Measurements from ENCODE around the gene EFNB1. TPM values are rescaled to one million over a fixed set of nuclear protein-coding genes. Genes with fewer than 3 reads are reported as not detected.

The EFNB1 gene
- total and polyA plus RNA-seq, 2 of the 8 experiments (the other 6 are each of a cell fraction or from before 2014, with no cell fraction given): 2.3 to 5.4 TPM

DNA sequence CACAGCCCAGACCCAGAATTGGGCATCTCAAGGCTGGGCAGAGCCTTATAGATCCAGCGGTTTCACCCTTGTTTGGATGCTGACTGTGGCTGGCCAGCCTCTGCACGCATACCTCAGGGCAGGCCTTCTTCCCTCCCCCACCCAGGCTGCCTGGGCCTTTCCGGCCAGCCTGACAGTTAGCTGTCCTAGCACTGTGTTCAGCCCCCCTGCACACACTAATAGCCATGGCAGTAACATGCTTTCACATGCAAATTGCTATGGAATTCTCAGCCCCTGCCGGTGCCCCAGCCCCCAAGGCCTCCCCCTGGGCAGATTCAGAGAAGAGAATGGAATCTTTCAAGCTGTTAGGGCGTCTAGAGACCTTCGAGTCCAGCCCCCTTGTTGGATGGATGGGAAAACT lies 17.7 kb downstream of the EFNB1 start (continued):
- TF ChIP-seq, protein P1, sequence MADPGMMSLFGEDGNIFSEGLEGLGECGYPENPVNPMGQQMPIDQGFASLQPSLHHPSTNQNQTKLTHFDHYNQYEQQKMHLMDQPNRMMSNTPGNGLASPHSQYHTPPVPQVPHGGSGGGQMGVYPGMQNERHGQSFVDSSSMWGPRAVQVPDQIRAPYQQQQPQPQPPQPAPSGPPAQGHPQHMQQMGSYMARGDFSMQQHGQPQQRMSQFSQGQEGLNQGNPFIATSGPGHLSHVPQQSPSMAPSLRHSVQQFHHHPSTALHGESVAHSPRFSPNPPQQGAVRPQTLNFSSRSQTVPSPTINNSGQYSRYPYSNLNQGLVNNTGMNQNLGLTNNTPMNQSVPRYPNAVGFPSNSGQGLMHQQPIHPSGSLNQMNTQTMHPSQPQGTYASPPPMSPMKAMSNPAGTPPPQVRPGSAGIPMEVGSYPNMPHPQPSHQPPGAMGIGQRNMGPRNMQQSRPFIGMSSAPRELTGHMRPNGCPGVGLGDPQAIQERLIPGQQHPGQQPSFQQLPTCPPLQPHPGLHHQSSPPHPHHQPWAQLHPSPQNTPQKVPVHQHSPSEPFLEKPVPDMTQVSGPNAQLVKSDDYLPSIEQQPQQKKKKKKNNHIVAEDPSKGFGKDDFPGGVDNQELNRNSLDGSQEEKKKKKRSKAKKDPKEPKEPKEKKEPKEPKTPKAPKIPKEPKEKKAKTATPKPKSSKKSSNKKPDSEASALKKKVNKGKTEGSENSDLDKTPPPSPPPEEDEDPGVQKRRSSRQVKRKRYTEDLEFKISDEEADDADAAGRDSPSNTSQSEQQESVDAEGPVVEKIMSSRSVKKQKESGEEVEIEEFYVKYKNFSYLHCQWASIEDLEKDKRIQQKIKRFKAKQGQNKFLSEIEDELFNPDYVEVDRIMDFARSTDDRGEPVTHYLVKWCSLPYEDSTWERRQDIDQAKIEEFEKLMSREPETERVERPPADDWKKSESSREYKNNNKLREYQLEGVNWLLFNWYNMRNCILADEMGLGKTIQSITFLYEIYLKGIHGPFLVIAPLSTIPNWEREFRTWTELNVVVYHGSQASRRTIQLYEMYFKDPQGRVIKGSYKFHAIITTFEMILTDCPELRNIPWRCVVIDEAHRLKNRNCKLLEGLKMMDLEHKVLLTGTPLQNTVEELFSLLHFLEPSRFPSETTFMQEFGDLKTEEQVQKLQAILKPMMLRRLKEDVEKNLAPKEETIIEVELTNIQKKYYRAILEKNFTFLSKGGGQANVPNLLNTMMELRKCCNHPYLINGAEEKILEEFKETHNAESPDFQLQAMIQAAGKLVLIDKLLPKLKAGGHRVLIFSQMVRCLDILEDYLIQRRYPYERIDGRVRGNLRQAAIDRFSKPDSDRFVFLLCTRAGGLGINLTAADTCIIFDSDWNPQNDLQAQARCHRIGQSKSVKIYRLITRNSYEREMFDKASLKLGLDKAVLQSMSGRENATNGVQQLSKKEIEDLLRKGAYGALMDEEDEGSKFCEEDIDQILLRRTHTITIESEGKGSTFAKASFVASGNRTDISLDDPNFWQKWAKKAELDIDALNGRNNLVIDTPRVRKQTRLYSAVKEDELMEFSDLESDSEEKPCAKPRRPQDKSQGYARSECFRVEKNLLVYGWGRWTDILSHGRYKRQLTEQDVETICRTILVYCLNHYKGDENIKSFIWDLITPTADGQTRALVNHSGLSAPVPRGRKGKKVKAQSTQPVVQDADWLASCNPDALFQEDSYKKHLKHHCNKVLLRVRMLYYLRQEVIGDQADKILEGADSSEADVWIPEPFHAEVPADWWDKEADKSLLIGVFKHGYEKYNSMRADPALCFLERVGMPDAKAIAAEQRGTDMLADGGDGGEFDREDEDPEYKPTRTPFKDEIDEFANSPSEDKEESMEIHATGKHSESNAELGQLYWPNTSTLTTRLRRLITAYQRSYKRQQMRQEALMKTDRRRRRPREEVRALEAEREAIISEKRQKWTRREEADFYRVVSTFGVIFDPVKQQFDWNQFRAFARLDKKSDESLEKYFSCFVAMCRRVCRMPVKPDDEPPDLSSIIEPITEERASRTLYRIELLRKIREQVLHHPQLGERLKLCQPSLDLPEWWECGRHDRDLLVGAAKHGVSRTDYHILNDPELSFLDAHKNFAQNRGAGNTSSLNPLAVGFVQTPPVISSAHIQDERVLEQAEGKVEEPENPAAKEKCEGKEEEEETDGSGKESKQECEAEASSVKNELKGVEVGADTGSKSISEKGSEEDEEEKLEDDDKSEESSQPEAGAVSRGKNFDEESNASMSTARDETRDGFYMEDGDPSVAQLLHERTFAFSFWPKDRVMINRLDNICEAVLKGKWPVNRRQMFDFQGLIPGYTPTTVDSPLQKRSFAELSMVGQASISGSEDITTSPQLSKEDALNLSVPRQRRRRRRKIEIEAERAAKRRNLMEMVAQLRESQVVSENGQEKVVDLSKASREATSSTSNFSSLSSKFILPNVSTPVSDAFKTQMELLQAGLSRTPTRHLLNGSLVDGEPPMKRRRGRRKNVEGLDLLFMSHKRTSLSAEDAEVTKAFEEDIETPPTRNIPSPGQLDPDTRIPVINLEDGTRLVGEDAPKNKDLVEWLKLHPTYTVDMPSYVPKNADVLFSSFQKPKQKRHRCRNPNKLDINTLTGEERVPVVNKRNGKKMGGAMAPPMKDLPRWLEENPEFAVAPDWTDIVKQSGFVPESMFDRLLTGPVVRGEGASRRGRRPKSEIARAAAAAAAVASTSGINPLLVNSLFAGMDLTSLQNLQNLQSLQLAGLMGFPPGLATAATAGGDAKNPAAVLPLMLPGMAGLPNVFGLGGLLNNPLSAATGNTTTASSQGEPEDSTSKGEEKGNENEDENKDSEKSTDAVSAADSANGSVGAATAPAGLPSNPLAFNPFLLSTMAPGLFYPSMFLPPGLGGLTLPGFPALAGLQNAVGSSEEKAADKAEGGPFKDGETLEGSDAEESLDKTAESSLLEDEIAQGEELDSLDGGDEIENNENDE (IDR thresholded peaks at IDR 0.05; ENCODE audit: insufficient replicate concordance, low read length): no peak
- TF ChIP-seq RAD21 (IDR thresholded peaks at IDR 0.05 in 1 of 2, conservative IDR thresholded peaks at IDR 0.05 in 1 of 2; ENCODE audit: low read depth in 2 of 2, low read length in 2 of 2): peak; percentile 1 to 9; a peak in 1 of 4 replicates
- TF ChIP-seq RNF2 (IDR thresholded peaks at IDR 0.05; ENCODE audit: borderline replicate concordance, low read depth, low read length, missing control alignments, poor library complexity, severe bottlenecking): no peak
- TF ChIP-seq, protein P2, sequence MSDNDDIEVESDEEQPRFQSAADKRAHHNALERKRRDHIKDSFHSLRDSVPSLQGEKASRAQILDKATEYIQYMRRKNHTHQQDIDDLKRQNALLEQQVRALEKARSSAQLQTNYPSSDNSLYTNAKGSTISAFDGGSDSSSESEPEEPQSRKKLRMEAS (IDR thresholded peaks at IDR 0.05): no peak
- TF ChIP-seq EZH2 (IDR thresholded peaks at IDR 0.05; ENCODE audit: low read depth, low read length, severe bottlenecking): no peak
- TF ChIP-seq, protein P3, sequence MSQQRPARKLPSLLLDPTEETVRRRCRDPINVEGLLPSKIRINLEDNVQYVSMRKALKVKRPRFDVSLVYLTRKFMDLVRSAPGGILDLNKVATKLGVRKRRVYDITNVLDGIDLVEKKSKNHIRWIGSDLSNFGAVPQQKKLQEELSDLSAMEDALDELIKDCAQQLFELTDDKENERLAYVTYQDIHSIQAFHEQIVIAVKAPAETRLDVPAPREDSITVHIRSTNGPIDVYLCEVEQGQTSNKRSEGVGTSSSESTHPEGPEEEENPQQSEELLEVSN (IDR thresholded peaks at IDR 0.05): no peak
- no peak for TF ChIP-seq CHD1 (IDR thresholded peaks at IDR 0.05; ENCODE audit: low read depth, low read length)
- TF ChIP-seq NANOG (IDR thresholded peaks at IDR 0.05; ENCODE audit: insufficient read depth, low read depth, low read length, poor library complexity, severe bottlenecking): peak; percentile 72
- peak; percentile 55 to 67; a peak in 1 of 4 replicates for TF ChIP-seq SIN3A (conservative IDR thresholded peaks at IDR 0.05 in 1 of 2, IDR thresholded peaks at IDR 0.05 in 1 of 2; ENCODE audit: low read depth in 1 of 2, low read length in 2 of 2)
